Measurements from ENCODE around the gene SH3PXD2A.
"Not testable (repeated sequence)": the region's sequence is repeated elsewhere in the genome, so short reads cannot be mapped to it uniquely, and the experiment has no call there.

Gene SH3PXD2A

DNA sequence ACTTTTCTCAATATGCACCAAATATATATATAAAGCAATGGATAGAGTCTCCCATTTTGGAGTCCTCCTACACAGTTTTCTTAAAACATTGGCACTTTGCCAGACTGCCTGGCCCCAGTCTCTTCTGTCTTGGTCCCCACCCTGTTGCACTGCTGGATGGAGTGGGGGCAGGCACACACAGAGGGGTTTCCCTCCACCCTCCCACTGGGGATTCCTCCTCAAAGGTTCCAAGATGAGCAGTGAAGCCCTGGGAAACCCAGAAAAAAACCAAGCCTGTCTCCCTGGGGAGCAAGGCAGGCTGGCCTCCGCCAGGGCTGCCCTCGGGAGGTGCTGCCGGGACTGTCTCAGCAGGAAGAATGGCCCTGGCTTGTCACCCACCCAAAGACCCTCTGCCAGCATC, 68.0 kb downstream of the SH3PXD2A start:
- DNase-seq: no peak

DNA sequence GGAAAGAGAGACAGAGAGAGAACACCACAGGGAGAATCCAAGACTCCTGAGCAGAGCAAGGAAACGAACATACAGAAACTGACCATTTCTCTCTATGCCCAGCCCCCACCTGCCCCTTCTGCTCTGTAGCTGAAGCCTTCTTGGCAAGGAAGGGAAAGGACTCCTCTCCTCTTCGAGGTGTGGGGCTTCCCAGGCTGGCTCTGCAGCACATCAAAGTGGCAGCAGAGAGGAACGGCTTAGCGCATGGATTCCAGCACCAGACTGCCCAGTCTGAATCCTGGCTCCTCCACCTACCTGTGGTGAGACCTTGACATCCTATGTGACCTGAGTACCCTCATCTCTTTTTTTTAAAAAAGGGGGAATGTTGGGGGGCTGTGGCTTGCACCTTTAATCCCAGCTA, 69.4 kb downstream of the SH3PXD2A start:
- no peak for DNase-seq

DNA sequence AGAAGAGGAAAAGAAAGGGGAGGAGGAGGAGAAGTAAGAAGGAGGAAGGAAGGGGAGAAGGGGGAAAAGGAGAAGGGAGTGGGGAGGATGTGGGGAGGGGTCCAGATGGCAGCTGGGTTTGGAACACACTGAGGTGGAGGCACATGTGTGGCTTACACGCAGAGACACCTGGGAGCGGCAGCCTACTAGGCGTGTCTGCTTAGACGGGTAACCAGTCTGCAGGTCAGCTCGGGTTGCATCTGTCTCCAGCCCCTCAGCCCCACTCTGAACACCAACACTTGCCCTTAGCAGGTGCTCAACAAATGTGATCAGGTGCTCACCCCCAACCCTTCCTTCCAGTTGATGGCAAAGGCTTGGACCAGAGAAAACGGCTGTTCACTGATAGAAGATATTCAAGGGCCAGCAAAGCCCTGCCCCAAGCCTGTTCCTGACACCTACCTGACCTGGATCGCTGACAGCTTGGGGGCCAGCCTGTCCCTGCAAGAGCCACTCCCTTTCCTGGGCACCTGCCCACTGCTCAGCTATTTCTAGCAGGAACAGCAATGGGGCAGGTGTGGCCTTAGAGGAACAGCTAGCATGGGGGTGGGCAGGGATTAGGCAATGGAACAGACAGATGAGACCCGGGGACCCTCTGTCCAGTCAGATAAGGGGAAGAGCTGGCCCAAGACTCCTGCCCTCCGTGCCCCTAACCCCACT, 70.5 kb downstream of the SH3PXD2A start:
- DNase-seq: no peak

DNA sequence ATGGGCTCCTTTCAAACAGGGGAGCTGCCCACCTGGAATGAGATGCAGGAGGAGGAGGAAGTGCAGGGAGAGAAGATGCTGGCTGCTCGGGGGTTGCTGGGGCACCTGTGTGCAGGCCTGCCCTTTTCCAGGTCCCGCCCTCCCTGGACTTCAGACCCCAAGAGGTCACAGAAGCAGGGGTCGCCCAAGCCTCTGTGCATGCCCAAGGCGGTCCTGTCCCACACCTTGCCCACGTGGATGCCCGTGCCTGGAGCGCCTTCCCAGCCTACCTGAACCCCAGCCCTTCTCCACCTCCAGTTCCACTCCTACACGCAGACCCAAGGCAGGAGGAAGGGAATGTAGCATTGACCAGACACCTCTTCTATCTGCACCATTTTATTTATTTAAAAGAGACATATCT, 71.3 kb downstream of the SH3PXD2A start:
- DNase-seq: no peak

DNA sequence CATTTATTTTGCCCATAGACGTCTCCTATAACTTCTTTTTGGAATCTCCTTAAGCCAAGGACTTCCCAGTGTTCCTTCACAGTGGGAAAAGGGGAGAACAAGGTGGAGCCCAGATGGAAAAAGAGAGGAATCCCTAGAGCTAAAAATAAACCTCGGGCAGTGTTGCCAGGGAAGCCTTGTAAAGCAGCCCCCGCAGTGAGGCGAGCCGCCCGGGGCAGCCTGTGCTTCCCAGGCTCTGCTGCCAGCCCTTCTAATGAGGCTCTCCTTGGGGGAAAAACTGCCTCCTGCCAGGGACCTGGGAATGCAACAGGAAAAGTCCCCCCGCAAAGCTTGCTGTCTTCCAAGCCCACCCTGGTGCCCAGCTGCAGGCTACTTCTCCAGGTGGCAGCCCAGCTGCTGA, 71.7 kb downstream of the SH3PXD2A start:
- DNase-seq: peak; percentile 62

DNA sequence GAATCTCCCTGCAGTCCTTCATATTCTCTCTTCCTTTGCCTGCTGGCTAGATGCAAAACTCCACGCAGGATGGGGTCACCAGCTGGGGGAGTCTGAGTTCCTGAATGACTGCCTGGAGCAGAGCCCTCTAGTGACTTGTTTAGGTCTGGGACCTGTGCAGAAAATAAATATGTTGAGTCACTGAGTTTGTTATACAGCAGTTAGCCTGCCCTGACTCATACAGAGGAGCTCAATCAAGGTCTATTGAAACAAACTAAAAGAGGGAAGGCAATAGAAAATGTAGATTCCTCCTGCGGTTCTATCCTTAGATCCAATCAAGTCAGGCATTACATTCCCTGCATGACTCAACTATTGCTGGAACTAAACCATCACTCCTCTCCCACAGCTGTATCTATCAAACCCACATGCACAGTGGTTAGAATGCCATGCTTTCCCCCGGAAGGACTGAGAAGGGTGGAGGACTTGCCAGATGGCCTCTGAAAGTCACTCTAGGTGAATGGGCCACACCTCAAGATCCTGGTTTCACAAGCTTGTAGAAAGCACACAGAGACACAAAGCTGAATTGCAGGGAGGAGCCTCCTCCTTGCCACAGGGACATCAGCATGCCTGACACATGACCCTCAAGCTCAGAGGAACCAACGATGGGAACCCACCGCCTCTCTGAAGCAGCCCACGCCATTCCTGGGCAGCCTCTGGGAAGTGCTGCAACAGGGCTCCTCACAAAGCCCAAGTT, 73.9 kb downstream of the SH3PXD2A start:
- DNase-seq: no peak

DNA sequence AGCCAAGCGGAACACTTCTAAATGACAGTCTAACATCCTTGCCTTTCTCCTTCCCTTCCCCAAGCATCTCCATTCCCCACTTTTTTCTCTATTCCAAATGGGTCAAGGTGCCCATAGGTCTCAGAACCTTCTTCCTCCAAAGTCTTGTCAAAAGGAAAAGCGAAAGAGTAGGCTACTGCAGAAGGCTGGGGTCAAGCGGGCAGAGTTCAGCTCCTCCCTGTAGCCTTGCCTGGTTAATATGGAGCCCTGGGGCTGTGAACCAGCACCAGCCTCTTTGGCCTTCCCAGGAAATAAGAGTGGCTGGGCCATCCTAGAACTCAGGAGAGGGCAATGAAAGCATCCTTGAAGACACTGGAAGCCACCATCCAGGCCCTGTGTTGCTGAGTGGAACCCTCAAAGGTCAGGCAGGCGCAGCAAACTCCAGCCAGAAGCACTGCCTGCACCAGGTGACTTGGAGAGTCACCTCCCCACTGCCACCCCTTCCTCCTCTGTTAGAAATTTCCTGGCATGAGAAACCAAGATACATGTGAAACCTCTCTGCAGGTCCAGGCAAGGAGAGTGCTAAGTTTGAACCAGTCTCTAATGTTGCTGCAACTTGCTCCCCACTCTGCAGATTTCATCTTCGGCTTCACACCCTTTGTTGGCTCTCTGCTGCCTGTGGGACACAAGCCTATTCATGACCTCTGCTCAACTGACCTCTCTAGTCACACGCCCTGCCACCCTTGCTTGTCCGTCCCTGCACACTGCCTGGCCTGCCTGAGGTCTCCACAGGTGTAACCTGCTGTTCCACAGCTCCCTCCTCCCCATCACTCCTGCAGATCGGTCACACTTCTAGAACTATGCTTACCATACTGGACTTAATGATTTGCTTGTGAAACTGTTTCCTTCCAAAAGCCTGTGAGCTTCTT, 74.9 kb downstream of the SH3PXD2A start:
- no peak for DNase-seq

DNA sequence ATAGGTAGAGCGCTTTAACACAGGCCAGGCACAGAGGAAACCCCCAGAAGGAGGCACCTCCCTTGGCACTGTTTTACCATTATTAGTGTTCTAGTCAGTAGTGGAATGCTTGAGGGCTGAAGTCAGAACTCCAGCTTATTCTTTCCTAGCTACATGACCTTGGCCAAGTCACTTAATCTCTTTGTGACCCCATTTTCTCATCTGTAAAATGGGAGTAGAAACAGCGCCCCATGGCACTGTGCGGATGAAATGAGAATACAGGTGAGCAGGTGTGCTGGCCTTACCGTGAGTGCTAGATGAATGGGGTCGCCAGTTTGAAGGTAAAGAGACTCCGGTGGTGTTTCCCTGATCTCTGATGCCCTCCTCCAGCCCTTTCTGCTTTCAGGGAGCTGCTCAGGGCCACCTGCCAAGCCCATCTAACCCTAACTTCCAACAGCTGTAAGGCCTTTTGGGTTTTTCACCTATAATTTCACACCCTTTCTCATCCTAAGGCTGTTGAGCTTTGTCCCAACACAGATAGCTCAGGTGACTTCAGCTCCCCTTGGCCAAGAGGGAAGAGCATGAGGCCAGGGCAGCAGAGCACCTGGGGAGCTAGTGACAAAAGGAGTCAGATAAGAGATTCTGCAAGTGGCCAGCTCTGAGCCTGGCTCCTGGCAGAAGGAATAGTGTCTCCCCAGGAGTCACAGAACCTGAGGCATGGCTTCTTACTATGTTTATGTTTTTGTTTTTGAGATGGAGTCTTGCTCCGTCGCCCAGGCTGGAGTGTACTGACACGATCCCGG, 76.8 kb downstream of the SH3PXD2A start:
- DNase-seq: no peak

DNA sequence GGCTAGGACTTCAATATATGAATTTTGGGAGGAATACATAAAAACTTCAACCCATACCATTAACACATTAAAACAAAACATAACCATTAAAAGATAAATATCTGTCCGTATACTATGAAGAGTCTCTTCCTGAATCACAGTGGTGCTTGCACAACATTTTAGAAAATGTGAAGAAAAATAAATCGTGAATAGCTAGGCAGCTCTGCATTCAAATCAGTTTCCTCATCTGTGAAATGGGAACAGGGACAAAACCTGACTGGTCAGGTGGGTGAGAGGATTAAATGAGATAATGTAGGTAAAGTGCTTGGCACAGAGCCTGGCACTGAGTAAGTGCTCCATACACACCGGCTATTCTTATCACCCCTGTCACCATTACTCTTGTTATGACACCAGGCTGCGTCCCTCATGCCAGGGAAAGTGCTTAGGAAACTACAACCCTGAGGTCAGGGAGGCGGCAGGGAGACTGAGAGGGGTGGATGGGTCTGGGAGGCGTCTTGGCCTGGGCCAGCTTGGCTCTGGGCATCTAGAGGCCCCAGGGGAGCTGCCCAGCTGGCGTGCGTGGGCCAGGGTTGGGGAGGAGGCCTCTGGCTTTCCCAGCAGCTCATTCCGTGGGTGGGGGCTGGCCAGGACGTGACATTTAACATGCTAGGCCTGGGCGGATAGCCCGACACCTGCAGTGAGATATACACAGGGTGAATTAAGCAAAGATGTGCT, 78.3 kb downstream of the SH3PXD2A start:
- peak; percentile 65 for DNase-seq

DNA sequence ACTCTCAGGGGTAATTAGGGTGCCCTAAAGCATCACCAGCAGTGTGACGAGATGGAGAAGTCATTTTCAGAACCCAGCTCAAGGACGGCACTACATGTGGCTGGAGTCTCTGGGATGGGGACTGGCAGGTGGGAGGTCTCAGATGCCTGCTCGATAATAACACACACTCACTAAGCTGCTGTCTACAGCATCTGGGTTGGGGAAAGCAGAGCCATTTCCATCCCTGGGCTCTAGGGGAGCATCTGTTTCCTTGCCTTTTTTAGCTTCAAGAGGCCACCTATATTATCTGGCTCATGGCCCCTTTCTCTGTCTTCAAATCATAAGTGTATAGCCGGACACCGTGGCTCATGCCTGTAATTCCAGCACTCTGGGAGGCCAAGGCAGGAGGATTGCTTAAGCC, 79.6 kb downstream of the SH3PXD2A start:
- DNase-seq: no peak

DNA sequence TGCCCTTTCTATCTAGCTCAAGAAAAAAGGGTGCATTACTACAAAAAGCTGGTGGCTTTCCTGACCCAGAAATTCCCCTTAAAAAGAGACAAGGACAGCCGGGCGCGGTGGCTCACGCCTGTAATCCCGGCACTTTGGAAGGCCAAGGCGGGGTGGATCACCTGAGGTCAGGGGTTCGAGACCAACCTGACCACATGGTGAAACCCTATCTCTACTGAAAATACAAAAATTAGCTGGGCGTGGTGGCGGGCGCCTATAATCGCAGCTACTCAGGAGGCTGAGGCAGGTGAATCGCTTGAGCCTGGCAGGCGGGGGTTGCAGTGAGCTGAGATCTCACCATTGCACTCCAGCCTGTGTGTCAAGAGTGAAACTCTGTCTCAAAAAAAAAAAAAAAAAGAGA, 82.5 kb downstream of the SH3PXD2A start:
- not testable (repeated sequence) for DNase-seq

DNA sequence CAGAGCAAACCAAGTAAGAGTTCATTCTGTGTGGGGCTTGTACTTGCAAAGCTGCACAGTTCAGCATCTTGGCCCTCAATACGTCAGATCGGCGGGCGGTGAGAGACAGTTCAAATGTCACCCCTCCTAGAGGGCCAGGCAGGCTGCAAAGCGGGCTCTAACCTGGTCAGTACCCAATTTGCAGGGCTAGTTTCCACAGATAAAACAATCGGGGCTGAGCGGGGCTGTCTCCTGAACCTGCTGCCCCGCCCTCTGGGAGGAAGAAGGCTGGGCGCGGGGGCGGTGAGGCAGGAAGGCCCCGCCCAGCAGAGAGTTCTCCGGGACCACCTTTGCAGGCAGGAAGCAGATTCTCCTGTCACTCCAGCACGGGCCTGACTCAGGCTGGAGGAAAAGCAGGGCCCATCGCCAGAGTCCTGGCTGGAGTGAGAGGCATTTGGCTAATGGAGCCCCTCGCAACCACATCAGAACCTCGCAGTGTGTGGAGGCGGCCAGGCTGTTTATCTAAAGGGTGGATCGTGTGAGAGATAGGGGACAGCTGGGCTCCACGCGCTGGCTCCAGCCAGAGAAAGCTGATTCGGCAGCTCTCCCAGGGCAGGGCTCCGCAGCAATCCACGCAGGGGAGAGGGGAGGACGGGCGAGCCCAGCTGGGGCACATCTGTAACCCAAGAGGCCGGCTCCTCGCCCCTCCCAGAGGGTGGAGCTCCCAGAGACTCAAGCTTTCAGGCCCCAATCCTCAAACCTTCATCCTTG, 83.1 kb downstream of the SH3PXD2A start:
- DNase-seq: peak; percentile 88

DNA sequence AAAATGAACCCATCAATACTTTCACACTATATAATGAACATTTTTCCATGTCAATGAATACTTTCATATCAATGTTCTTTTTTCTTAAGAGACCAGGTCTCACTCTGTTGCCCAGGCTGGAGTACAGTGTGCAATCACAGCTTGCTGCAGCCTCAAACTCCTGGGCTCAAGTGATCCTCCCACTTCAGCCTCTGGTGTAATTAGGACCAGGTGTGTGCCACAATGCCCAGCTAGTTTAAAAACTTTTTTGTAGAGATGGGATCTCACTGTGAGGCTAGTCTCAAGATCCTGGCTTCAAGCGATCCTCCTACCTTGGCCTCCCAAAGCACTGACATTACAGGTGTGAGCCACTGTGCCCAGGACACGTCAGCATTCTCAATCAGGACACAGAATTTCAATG, 85.2 kb downstream of the SH3PXD2A start:
- DNase-seq: no peak

DNA sequence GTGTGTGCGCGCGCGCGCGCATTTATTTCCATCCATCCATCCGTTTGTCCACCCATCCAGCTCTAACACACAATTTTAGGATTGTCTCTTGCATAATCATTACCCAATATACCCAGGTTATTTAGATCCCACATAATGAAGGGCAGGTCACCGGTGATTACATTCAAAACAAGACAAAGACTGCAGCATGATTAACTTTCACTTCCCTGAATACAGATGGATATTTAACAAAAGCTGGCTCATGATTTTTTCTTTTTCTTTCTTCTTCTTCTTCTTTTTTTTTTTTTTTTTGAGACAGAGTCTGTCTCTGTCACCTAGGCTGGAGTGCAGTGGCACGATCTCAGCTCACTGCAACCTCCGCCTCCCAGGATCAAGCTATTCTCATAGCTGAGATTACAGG, 86.2 kb downstream of the SH3PXD2A start:
- DNase-seq: no peak

DNA sequence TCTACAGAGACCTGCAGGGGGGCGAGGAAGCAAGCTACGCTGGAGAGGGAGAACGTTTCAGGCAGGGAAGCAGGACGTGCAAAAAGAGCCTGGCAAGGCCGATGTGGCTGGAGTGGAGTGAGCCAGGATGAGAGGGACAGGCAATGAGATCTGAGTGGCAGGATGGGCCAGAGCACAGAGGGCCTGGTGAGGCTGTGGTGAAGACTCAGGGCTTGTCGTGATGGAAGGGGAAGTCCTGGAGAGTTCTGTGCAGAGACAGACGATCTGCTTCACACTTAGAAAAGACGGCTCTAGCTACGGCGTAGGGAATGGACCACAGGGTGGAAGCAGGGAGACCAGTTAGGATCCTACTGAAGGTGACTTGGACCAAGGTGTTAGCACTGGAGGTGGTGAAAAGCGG, 87.0 kb downstream of the SH3PXD2A start:
- DNase-seq: no peak

DNA sequence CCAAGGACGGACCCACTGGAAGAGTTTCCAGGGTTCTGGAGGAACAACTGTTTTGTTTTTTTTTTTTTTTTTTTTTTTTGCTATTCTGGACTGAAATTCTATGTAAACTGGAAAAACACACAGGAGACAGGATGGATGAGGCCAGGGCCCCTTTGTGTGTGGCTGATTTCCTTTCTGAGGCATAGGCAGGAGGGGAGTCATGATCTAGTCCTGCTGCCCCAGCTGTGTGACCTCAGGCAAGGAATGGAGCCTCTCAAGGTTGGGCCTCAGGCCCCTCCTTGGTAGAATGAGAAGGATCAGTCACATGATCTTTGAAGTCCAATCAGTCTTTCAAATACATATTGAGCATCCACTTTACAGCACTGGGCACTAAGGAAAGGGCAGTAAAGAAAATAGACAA, 87.6 kb downstream of the SH3PXD2A start:
- no peak for DNase-seq

DNA sequence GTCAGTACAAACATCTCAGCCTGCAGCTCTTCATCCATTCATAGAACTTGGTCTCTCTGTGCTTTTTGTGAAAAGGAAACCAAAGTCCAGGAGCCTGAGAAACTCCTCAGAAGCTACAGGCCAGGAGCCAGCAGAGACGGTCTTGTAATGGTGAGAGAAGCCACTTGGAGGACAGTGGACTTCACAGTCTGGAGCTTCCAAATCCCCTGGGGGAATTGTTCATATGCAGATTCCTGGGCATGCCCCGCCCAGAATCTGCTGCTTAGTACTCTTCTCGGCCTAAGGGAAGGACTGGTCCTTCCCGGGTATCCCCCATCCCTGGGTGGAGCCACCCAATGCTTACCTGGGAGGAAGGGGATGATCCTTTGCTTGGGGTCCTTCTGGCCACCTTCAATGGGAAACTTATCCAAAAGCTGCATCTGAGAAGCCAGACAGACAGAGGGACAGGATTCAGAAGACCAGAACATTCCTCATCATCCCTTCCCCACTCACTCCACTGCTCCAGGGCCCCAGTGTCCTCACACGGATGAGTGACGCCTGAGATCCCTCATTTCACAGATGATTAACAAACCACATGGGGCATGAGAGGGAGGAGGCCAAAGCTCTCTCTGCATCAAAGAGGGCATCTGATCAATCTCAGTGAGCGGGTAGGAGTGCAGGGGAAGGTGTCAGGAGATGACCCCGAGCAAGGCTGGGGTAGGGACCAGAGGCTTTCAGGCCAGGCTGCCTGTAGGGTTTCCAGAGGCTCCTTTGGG, 88.4 kb downstream of the SH3PXD2A start:
- no peak for DNase-seq

DNA sequence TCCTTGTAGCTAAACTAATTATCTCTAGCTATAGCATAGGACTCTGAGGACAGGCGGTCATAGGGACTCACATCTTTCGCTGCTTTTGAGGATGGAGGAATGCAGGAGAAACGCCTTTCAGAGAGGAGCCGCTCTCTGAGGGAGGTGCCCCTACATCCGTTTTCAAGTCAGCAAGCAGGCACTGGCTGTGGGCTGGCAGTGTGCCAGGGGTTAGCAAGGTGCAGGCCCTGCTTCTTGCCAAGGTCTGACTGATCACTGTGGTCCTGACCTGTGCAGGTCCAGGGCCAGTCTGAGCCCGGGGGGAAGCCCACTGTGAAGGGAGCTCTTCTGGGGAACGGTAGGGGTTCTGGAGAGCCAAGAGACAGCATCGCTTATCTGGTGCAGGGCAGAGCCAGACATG, 89.4 kb downstream of the SH3PXD2A start:
- no peak for DNase-seq

DNA sequence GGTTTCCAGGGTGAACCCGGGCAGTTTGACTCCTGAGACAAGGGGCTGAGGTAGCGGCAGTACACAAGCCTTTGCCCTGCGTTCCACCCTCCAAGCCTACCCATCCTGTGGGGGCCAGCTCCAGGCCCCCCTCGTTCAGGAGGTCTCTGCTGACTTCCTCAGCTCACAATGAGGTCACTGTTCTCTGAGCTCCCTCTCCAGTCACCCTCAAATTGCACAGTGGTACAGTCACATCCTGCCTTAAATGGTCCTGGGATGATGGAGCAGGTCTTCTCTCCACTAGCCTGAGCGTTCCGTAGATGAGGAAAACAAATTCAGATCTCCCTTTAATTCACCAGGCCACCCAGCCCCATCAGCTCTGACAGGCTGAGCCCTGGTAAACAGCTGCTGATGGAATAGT, 90.2 kb downstream of the SH3PXD2A start:
- no peak for DNase-seq

DNA sequence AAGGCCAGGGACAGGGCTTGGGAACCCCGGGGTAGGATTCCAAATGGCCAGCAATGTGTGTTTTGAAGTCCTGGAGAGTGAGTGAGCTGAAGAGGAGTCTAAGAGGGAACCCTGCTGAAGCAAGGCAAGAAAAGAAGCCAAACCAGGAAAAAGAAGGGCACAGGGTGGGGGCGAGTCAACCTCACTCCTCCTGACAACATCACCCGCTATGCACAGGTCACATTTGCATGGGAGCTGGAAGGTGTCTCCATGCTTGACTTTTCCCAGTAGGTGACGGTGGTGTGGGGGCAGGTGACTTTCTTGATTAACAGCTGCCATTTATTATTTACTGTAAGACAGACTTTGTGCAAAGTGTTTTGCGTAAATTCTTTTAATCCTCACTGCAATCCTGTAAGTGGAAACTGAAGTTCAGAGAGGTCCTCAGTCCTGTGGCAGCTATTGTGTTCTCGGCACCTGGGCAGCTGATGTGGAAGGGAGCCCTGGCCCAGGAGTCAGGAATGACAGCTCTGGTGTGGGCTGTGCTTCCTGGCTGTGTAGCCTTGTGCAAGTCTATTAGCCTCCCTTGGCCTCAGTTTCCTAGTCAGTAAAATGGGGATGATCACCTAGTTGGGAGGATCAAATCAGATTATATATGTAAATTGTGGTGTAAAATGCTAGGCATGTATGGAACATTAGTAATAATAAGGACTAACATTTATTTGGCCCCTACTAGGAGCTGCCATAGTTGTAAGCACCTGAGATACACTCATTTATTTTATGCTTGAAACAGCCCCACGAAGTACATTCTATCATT, 90.9 kb downstream of the SH3PXD2A start:
- no peak for DNase-seq

Measured in femur (tissue), 1 donor.